Activated CD4-positive, alpha-beta T cell treated with anti-CD3 and anti-CD28 coated beads for 4 hours (primary cell): Measurements from ENCODE around the gene BAHD1.

Experiments
- DNase-seq, 2 donors: peaks; one replicate each; pipeline ENCODE4 v3.0.0-alpha.2; 2020

Gene BAHD1

DNA sequence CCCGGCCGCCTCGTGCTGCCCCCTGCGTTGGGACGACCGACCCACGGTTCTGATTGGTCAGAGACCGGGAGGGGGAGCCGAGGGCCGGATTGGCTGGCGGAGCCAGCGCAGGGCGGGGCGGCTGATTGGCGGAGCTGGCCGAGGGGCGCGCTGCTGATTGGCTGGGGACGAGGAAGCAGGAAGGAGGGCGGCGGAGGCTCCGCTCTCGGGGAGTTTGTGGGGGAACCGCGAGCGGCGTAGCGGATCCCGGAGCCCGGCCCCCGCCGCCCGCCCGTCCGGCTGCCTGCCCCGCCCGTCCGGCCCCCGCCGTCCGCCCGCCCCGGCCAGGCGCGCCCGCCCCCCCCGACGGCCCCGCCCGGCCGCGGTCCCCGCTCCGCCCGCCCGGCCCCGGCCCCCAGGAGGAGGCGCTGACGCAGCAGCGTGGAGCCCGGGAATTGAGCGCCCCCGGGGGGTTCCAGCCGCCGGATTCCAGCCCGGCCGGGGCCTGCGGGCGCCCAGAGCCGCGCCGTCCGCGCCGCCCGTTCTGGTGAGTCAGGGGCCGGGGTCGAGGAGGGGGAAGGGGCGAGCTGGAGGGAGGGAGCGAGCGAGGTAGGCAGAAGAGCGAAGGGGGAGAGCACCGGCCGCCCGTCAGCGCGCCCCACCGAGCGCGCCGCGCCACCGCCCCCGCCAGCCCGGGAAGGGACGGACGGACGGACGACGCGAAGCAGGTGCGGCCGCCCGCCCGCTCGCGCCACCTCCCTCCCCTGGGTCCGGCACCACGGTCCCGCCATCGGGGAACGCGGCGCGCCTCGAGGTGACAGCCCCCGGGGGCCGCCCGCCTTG lies at the start of gene BAHD1:
TSS of gene BAHD1 (plus strand) at position 211 of the 822 bp plus-strand sequence. CDS start 17,512 bp downstream, outside the sequence.
- DNase-seq: peak; percentile 94 to 95

- no peak for DNase-seq
Measured at GRCh38 chr15:40392986-40393948, 47.5 kb upstream of the BAHD1 start.

DNA sequence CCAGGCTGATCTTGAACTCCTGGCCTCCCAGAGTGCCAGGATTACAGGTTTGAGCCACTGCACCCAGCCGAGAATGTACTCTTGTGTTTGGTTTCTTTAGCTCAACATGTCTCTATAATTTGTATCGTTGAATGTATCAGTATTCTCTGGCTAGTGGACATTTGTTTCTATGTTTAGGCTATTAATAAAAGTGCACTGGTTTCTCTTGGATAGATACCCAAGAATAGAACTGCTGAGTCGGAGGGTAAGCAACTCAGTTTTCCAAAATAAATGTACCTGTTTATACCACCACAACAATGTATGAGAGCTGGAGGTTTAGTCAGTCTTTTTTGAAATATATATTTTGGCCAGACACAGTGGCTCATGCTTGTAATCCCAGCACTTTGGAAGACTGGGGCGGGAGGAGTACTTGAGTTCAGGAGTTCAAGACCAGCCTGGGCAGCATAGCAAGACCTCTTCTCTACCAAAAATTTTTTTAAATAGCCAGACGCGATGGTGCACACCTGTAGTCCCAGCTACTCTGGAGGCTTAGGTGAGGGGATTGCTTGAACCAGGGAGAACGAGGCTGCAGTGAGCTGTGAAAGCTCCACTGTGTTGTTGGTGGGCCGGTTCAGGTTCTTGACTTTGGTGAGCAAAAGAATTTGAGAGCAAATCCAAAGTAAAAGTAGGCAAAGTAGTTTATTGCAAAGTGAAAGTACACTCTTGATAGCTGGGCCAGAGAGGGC lies 42.9 kb upstream of the BAHD1 start:
- DNase-seq: no peak

DNA sequence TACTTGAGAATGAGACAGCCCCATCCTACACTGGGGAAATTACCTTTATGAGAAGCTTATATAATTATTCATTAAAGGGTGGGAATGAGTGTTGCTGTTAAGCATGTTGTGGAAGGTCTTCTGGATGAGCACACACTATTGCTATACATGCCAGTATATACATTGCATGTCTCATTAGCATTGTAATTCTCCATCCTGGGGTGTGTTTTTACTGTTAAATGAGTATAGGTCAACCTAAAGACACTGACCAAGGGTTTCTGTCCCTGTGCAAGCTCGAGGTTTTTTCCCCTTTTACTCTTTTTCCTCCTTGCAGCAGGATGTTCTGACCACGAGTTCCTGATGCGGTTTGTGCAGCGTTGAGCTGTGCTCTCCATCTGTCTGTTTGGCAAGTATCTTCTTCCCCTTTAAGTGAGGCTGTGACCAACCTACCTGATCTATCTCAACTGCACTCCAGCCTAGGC lies 42.3 kb upstream of the BAHD1 start:
- no peak for DNase-seq

GRCh38 chr15:40399370-40399769 lies 41.4 kb upstream of the BAHD1 start:
- DNase-seq: no peak

DNA sequence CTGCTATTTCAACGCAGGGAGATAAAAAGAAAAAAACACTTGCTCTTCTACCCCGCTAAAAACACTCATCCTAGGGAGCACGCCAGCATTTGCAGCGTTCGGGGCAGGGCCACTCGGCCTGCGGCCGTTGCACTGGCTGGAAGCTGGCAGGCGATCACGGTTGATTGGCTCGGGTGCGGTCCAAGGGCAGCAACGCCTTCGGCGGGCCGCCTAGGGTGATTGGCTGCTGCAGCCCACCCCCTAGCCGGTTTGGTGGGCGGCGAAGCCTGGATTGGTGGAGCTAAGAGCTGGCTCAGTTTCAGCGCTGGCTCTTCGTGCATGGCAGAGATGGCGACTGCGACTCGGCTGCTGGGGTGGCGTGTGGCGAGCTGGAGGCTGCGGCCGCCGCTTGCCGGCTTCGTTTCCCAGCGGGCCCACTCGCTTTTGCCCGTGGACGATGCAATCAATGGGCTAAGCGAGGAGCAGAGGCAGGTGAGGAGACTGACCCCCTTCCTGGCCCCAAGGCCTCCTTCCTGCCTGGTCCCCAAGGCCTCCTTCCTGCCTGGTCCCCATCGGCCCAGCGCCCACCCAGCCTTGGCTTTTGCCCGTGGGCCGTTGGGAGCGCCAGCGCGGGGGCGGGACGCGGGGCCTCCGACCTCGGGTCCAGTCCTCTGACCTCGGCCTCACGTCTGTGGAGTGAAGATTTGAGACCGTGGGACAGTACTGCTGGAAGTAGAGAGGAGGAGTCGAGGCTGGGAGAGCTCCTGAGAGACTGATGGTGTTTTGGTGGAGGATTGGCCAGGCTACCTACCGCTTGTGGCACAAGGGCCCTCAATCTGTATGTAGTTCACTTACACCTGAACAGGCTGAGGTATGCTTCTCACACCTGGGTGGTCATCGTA lies 35.0 kb upstream of the BAHD1 start, which contains the start of gene IVD:
TSS of gene IVD (plus strand) at position 295 of the 881 bp plus-strand sequence. CDS start at position 328, 33 bp downstream.
- DNase-seq: peak; percentile 76 to 81

DNA sequence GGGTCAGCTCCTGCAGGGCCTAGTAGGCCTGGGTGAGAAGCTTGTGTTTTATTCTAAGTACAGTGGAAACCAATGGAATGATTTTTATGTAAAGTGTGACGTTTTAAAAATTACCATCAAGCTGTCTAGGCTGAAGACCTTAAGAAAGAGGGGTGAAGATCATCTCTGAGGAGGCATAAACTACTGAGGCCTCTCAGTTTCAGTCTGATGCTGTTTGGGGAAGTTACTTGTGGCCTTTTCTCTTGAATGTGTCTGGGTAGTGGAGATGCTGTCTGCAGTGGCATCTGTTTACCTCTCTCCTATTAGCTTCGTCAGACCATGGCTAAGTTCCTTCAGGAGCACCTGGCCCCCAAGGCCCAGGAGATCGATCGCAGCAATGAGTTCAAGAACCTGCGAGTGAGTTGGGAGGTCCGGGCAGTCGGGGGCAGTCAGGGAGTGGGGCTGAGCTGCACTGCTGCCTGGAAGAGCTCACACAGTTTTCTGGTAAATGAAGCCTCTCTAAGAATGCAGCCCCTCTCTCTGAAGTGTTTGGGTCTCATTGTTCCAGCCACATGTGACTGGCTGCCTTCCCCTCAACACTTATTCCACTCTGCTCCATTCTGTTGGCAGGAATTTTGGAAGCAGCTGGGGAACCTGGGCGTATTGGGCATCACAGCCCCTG lies 33.3 kb upstream of the BAHD1 start:
- DNase-seq: no peak

DNA sequence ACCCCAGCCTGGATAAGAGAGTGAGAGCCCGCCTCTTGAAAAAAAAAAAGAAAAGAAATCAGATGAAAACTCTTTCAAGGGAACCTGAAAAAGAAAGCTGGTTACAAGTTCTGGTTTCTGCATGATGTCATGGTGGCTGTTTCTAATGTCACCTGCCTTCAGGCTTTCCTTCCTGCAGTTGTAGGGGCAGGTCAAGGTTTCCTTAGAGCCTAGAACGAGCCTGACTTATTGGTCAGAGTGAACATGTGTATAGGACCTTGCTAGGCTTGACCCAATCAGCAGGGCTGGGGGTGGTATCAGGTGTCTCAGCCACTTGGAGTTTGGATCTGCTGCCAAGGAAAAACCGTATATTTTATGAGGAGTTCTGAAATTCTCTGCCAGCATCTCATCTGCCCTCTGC lies 31.4 kb upstream of the BAHD1 start:
- DNase-seq: no peak

DNA sequence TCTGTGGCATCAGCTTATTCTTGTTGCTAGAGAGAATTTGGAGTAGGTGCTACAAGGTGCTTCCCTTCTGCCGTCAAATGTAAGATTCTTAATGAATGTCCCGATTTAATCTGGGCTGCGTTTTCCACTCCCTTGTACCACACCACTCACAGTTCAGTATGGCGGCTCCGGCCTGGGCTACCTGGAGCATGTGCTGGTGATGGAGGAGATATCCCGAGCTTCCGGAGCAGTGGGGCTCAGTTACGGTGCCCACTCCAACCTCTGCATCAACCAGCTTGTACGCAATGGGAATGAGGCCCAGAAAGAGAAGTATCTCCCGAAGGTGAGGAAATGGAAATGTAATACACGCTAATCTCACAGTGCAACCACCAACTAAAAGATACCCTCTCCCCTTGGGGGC lies 30.3 kb upstream of the BAHD1 start:
- DNase-seq: no peak

GRCh38 chr15:40412095-40412759 lies 28.5 kb upstream of the BAHD1 start:
- DNase-seq: no peak

GRCh38 chr15:40413036-40413435 lies 27.7 kb upstream of the BAHD1 start:
- no peak for DNase-seq

DNA sequence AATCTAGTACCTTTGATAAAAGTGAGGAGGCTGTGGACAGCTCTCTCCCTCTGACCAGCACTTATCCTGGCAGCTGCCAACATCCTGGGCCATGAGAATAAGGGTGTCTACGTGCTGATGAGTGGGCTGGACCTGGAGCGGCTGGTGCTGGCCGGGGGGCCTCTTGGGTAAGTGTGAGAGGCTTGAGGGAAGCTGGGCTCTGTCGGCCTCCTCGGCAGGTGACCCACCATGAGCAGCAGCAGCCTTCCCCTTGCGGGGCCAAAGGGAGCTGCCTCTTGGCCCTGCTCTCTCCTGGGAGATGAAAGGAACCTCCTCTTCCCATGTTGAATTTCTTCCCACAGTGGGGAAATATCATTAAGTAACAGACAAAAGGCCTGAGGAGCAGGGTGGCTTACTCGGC lies 25.9 kb upstream of the BAHD1 start:
- DNase-seq: no peak

GRCh38 chr15:40415226-40415625 lies 25.5 kb upstream of the BAHD1 start:
- no peak for DNase-seq

DNA sequence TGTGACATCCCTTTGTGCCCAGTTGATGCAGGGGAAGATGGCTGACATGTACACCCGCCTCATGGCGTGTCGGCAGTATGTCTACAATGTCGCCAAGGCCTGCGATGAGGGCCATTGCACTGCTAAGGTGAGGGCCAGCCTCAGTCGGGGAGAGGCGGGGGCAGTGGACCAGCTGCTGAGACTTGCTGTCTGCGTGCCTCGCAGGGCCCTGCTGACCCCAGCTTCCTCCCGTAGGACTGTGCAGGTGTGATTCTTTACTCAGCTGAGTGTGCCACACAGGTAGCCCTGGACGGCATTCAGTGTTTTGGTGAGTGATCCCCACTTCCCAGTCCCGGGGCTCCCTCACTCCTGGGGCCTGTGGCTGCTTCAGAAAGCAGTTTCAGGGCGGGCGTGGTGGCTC lies 24.7 kb upstream of the BAHD1 start:
- DNase-seq: no peak

GRCh38 chr15:40418126-40418525 lies 22.6 kb upstream of the BAHD1 start:
- no peak for DNase-seq

DNA sequence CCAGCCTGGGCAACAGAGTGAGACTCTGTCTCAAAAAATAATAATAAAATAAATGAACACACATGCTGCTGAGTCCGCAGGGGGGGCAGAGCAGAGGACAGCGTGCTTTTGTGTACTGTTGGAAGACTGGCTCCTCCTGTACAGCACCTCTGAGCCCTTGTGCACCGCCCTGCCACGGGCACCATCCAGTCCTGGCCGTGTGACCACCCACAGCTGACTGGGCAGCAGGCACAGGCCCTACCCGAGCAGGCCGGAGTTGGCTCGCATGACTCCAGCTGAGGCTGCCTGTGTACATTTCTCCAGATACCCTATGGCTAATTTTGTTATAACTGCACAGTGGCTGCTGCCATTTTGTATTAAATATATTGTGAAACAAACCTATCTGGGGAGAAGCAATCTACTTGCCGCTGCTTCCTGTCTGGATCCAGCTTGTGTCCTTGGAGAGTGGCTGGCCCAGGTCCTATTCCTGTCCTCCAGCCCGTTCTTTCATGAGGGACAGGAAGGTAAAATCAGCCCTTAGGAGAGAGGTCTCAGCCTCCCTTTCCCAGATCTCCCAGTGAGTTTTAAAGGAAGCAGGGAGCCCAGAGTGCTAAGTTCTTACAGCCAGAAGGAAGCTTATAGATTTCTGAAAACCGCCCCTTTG lies 20.6 kb upstream of the BAHD1 start:
- no peak for DNase-seq

DNA sequence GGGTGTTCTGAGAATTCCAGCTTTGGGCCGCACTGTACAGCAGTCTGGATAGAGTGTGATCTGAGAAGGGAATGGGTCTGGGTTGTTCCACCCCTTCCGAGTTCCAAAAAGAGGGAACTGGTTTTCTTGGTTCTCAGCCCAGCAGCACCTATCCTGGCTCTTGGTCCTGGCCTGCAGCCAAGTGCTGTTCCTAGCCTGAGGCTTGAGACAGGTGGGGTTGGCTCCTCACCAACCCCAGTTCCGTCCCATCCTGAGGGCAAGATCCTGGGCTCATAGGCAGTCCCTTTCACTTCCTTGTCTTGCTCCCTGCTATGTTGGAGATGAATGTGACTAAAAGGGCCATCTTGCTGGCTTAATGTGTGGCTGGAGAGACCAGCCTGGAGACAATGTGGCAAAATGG lies 20.0 kb upstream of the BAHD1 start:
- no peak for DNase-seq

DNA sequence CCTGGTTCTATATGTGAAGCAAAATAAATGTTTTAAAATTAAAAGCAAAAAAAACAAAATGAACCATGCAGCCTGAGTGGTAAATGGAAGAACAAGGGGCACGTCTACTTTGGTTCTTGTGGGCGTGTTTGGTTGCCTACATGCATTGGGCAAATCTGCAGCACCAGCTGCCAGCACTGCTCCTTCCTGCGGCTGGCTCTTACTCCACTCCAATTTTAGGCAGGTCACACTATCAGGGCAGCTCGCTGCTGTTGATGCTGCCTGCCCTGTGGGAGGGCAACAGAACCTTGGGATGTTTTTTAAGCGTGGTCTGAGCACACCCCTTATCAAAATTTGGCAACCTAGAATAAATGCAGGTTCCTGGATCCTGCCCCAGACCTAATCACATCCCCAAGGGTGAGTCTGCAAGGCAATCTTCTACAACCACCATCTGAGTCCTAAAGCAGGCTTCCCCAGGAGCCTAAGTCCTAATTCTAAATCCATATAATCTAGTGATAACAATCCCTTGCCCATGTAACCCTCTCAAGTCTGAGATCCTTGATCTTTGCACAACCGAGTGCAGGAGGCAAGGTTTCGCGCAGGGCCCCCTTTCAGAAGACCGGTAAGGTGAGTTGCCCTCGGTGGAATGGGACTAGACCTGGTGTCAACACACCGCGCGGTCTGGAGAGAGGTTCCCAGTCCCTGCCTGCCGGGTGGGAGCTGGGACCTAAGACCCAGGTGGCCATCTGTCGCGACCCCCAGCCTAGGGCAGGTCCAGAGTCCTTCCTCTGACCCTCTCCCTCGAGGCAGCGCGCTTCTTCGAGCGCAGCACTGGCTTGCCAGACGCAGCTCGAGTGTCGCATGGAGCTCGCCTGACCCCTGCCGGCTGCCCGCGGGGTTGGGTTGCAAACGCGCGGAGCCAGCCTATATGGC lies 19.3 kb upstream of the BAHD1 start:
- peak; percentile 72 to 83 for DNase-seq
